Endodermal cell (in vitro differentiated cells): ENCODE results near the gene MRC2. TPM values are rescaled to one million over a fixed set of nuclear protein-coding genes. Genes with fewer than 3 reads are reported as not detected.

Experiments
- DNase-seq: peaks from one replicate; pipeline ENCODE4 v3.0.0-alpha.2; 2017
- H3K27ac ChIP-seq: 2 replicates; pipeline ENCODE4 v1.5.1; 2013; ENCODE audit warnings: mild to moderate bottlenecking, low read depth, low read length, moderate library complexity
- H3K27me3 ChIP-seq: 2 replicates; pipeline ENCODE4 v1.6.1; 2013; ENCODE audit warnings: mild to moderate bottlenecking, low read length, moderate library complexity; ENCODE audit not compliant: insufficient read depth, control insufficient read depth, poor library complexity, severe bottlenecking
- H3K36me3 ChIP-seq: 2 replicates; pipeline ENCODE4 v1.7.0; 2013; ENCODE audit warnings: mild to moderate bottlenecking, low read length, moderate library complexity; ENCODE audit not compliant: control insufficient read depth, insufficient read depth
- H3K4me1 ChIP-seq: one replicate; pipeline ENCODE4 v1.7.0; 2013; ENCODE audit warnings: low read length; ENCODE audit not compliant: control insufficient read depth, insufficient read depth
- H3K4me3 ChIP-seq: 2 replicates; pipeline ENCODE4 v1.5.1; 2013; ENCODE audit warnings: mild to moderate bottlenecking, low read length, moderate library complexity
- H3K9ac ChIP-seq: 2 replicates; pipeline ENCODE4 v1.6.1; 2013; ENCODE audit warnings: mild to moderate bottlenecking, low read length, moderate library complexity; ENCODE audit not compliant: poor library complexity, severe bottlenecking; ENCODE audit errors: extremely low read depth
- H3K9me3 ChIP-seq: 2 replicates; pipeline ENCODE4 v1.6.1; 2013; ENCODE audit warnings: mild to moderate bottlenecking, low read length, moderate library complexity; ENCODE audit not compliant: control insufficient read depth
- H3K27ac Mint-ChIP-seq: 2 replicates; pipeline ENCODE4 v1.8.0; 2020; ENCODE audit warnings: mixed read lengths
- H3K27me3 Mint-ChIP-seq: 2 replicates; pipeline ENCODE4 v1.8.0; 2021; ENCODE audit warnings: mild to moderate bottlenecking, mixed read lengths; ENCODE audit not compliant: insufficient read depth
- H3K36me3 Mint-ChIP-seq: 2 replicates; pipeline ENCODE4 v1.8.0; 2020; ENCODE audit warnings: low read depth, mixed read lengths
- H3K4me1 Mint-ChIP-seq: 2 replicates; pipeline ENCODE4 v1.8.0; 2020; ENCODE audit warnings: mixed read lengths
- H3K4me3 Mint-ChIP-seq: 2 replicates; pipeline ENCODE4 v1.8.0; 2020; ENCODE audit warnings: mild to moderate bottlenecking, moderate library complexity, mixed read lengths
- H3K9me3 Mint-ChIP-seq: 2 replicates; pipeline ENCODE4 v1.8.0; 2020; ENCODE audit warnings: mild to moderate bottlenecking, mixed read lengths
- CTCF ChIP-seq: fragments of 200-600 bp; sonication (generic); conservative IDR thresholded peaks from 2 replicates; pipeline ENCODE4 v1.5.0; 2021; ENCODE audit warnings: antibody characterized with exemption, mild to moderate bottlenecking
- WGBS, 2 experiments: methylation state at CpG; one replicate each; pipeline versions ENCODE4 v1.1.5 to v1.1.7; 2013; ENCODE audit warnings: missing lambda C conversion rate in 2 of 2, mixed read lengths in 1 of 2; ENCODE audit not compliant: insufficient coverage in 1 of 2, insufficient read length in 1 of 2; 5-methylcytosine and 5-hydroxymethylcytosine counted together
- total RNA-seq, 2 donors: library from RNA; stranded (reverse); fragmentation: NEBNext Ultra II Directional in 1 of 2; extraction: Animal tissue kit (Norgen Biotek cat#: 25700) in 1 of 2; gene quantifications; 2 replicates in 1 of 2; 3 replicates in 1 of 2; pipeline ENCODE4 v1.2.1, GENCODE V29; 2021

Gene MRC2
- total RNA-seq, 2 donors from 2014 or later: 103 to 165 TPM

- TF ChIP-seq CTCF: no peak
- WGBS, 2 experiments: 79 to 90% methylated on average over 16 to 19 of the region's 19 CpGs
- peak overlapping the region; percentile 6 for H3K27ac Mint-ChIP-seq
- Histone ChIP-seq H3K4me1 (peaks cover 23% of the 10 kb centered on the region), H3K36me3 (peaks cover 7% of the 10 kb centered on the region), H3K4me3 (peak overlapping the region; percentile 95), H3K9ac (peak overlapping the region; percentile 72), H3K27me3 (no peaks in the 10 kb centered on the region), H3K9me3 (no peaks in the 10 kb centered on the region), H3K27ac (peak overlapping the region; percentile 92)
- peaks cover 47% of the 10 kb centered on the region for H3K4me1 Mint-ChIP-seq
- H3K36me3 Mint-ChIP-seq: peaks cover 1% of the 10 kb centered on the region
- no peaks in the 10 kb centered on the region for H3K27me3 Mint-ChIP-seq
- no peaks in the 10 kb centered on the region for H3K9me3 Mint-ChIP-seq
- peak overlapping the region; percentile 86 for H3K4me3 Mint-ChIP-seq
- DNase-seq: peak; percentile 51
Measured at GRCh38 chr17:62629556-62630364, 2.3 kb downstream of the MRC2 start.

GRCh38 chr17:62630365-62631085, 3.1 kb downstream of the MRC2 start:
- H3K4me3 ChIP-seq: peak overlapping the region; percentile 95
- peak; percentile 53 for DNase-seq
- Mint-ChIP-seq H3K4me3 (no peak overlapping the region), H3K36me3 (peaks cover 4% of the 10 kb centered on the region), H3K9me3 (no peaks in the 10 kb centered on the region), H3K4me1 (peaks cover 43% of the 10 kb centered on the region), H3K27ac (peak overlapping the region; percentile 6), H3K27me3 (no peaks in the 10 kb centered on the region)
- H3K9me3 ChIP-seq: no peaks in the 10 kb centered on the region
- peaks cover 22% of the 10 kb centered on the region for H3K4me1 ChIP-seq
- no peak for TF ChIP-seq CTCF
- 90 to 97% methylated on average over 5 to 12 of the region's 12 CpGs for WGBS, 2 experiments
- H3K36me3 ChIP-seq: peaks cover 4% of the 10 kb centered on the region
- no peak overlapping the region for H3K9ac ChIP-seq
- H3K27me3 ChIP-seq: no peaks in the 10 kb centered on the region
- no peak overlapping the region for H3K27ac ChIP-seq

- H3K4me3 ChIP-seq: no peak overlapping the region
- H3K9me3 Mint-ChIP-seq: no peaks in the 10 kb centered on the region
- no peak overlapping the region for H3K27ac ChIP-seq
- 97 to 98% methylated on average over 19 to 23 of the region's 23 CpGs for WGBS, 2 experiments
- H3K9ac ChIP-seq: no peak overlapping the region
- H3K4me1 Mint-ChIP-seq: peaks cover 36% of the 10 kb centered on the region
- no peak for TF ChIP-seq CTCF
- no peaks in the 10 kb centered on the region for H3K9me3 ChIP-seq
- H3K27me3 Mint-ChIP-seq: no peaks in the 10 kb centered on the region
- peaks cover 7% of the 10 kb centered on the region for H3K36me3 Mint-ChIP-seq
- no peak overlapping the region for H3K4me3 Mint-ChIP-seq
- H3K36me3 ChIP-seq: peaks cover 4% of the 10 kb centered on the region
- H3K4me1 ChIP-seq: peaks cover 14% of the 10 kb centered on the region
- no peak overlapping the region for H3K27ac Mint-ChIP-seq
- DNase-seq: peak; percentile 46
- no peaks in the 10 kb centered on the region for H3K27me3 ChIP-seq
Measured at GRCh38 chr17:62631086-62631935, 3.8 kb downstream of the MRC2 start.
